GM18505 (cell line): ENCODE results near the gene CBLC.

Experiments
- ATAC-seq: cut with Tn5 transposase; IDR thresholded peaks from one replicate; pipeline ENCODE4 v1.9.1; 2021; ENCODE audit not compliant: unreplicated experiment
- POLR2A ChIP-seq: IDR thresholded peaks from 4 replicates; pipeline ENCODE4 v1.6.1; 2011; ENCODE audit warnings: borderline replicate concordance; ENCODE audit not compliant: insufficient read depth, insufficient read length; ENCODE audit errors: extremely low read depth

The CBLC gene

DNA sequence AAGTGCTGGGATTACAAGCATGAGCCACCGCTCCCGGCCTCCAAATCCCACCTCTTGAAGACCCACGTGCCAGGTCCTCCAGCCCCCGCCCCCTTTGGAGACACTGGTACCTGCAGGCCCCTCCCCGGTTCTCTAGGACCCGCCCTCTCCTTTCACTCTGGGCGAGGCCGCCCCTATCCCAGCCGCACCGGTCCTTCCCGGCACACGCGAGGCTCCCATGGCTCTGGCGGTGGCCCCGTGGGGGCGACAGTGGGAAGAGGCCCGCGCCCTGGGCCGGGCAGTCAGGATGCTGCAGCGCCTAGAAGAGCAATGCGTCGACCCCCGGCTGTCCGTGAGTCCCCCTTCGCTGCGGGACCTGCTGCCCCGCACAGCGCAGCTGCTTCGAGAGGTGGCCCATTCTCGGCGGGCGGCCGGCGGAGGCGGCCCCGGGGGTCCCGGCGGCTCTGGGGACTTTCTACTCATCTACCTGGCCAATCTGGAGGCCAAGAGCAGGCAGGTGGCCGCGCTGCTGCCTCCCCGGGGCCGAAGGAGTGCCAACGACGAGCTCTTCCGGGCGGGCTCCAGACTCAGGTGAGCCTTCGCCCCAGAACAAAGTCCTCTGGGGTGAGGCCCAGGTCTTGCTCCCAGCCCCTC lies at the start of gene CBLC:
CBLC (plus strand) TSS at position 176 of the 633 bp plus-strand sequence; CDS start at position 218, 42 bp downstream.
- no peak for TF ChIP-seq POLR2A
- ATAC-seq, result no peak

DNA sequence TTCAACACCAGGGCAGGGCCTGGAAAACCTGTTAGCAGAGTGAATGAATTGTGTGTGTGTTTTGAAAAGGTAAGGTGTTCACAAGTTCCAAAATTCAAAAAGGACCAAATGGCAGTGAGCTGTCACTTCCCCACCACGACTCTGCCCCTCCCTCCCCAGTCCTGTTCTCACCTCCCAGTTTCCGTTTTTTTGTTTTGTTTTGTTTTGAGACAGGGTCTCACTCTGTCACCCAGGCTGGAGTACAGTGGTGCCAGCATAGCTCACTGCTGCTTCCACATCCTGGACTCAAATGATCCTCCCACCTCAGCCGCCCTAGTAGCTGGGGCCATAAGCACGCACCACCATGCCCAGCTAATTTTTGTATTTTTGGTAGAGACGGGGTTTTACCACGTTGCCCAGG lies 49.5 kb upstream of the CBLC start:
- ATAC-seq, result no peak

GRCh38 chr19:44729516-44730033 lies 48.1 kb upstream of the CBLC start:
- no peak for ATAC-seq
- no peak for TF ChIP-seq POLR2A

More for the DNA sequence above, 49.5 kb upstream of the CBLC start:
- no peak for TF ChIP-seq POLR2A

- TF ChIP-seq POLR2A, result no peak
- no peak for ATAC-seq
Observed at GRCh38 chr19:44731081-44731480, 46.6 kb upstream of the CBLC start.

DNA sequence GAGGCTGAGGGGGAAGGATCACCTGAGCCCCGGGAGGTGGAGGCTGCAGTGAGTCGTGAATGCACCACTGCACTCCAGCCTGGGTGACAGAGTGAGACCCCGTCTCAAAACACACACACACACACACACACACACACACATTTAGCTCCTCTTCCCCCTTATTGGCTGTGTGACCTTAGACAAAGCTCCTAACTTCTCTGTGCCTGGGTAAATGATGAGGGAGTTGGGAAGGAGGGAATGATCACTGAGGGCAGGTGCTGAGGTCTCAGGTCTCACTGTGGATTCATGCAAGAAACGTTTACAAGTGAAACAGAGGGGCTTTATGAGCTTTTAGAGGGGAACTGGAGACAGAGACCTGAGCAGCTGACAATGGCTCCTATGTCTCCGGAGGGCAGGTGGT lies 46.1 kb upstream of the CBLC start:
- no peak for TF ChIP-seq POLR2A
- no peak for ATAC-seq

GRCh38 chr19:44732235-44733014 lies 45.3 kb upstream of the CBLC start:
- no peak for ATAC-seq
- TF ChIP-seq POLR2A, result no peak

GRCh38 chr19:44734357-44734756 lies 43.3 kb upstream of the CBLC start:
- ATAC-seq, result no peak
- TF ChIP-seq POLR2A, result no peak

GRCh38 chr19:44735011-44735410 lies 42.7 kb upstream of the CBLC start:
- no peak for TF ChIP-seq POLR2A
- ATAC-seq, result no peak

- TF ChIP-seq POLR2A, result no peak
- ATAC-seq, result no peak
Observed at GRCh38 chr19:44737238-44738071, 40.2 kb upstream of the CBLC start.

DNA sequence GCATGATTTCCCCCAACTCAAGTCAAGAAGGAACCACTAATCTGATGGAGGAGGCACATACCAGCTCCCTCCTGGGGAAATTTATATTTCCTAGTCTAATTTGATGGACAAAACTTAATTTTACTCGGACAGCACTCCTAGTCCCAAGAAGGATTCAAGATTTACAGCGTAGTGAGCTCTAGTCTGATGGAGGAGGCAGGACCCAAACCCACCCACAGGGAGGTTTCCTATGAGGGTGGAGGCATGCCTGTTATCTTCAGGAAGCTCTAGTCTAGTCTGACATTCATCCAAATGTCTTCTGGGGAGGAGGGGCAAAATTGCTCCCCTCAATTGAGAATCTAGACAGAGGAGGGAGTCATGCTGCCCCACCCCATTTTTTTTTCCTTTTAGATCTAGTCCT lies 39.6 kb upstream of the CBLC start:
- TF ChIP-seq POLR2A, result no peak

GRCh38 chr19:44738603-44739558 lies 38.8 kb upstream of the CBLC start:
- no peak for ATAC-seq
- no peak for TF ChIP-seq POLR2A

More for the DNA sequence above, 39.6 kb upstream of the CBLC start:
- no peak for ATAC-seq

DNA sequence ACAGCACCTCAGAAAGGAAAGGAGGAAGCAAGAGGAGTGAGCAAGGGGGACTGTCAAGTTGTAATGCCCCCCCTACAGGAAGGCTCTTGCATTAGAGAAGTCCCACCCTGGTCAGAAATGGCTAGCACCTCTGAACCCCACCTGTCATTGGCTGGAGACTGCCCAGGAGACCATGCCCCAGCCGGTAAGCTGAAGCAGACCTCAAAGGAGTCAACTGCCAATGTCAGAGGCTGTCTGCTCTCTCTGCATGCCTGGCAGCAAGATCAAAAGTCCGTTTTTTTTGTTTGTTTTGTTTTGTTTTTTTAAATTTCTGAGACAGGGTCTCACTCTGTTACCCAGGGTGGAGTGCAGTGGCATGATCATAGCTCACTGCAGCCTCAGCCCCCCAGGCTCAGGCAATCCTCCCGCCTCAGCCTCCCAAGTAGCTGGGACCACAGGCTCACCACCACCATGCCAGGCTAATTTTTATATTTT lies 37.3 kb upstream of the CBLC start:
- no peak for ATAC-seq
- no peak for TF ChIP-seq POLR2A
